Measurements from ENCODE around the gene HDDC3. TPM values are rescaled to one million over a fixed set of nuclear protein-coding genes. Genes with fewer than 3 reads are reported as not detected.

The HDDC3 gene
- total and polyA plus RNA-seq, 9 of the 15 experiments (the other 6 are each of a cell fraction or from before 2014, with no cell fraction given): 14.9 to 55.8 (median 36.9) TPM

- DNase-seq (ENCODE audit: extremely low read depth in 1 of 4, low spot score in 3 of 4) (no peak), FAIRE-seq (no peak), ATAC-seq (no peak)
- Histone ChIP-seq H3K9ac (ENCODE audit: insufficient read depth in 1 of 2, low read depth in 2 of 2, low read length in 2 of 2) (peak overlapping the region in 1 of 2 experiments; percentile 84; a peak in 2 of 4 replicates), H4K20me1 (replicated peaks; ENCODE audit: control insufficient read depth, insufficient read depth, low read length) (no peaks in the 10 kb centered on the region), H2AFZ (ENCODE audit: low read depth, low read length) (peak overlapping the region; percentile 41; the same call in 1 of the 2 replicates), H3K4me3 (no peak overlapping the region), H3K27me3 (ENCODE audit: control insufficient read depth in 2 of 2, insufficient read depth in 2 of 2, low read length in 2 of 2) (no peaks in the 10 kb centered on the region), H3K4me2 (ENCODE audit: insufficient read depth, low read length) (no peak overlapping the region), H3K27ac (ENCODE audit: extremely low read depth, low read depth, low read length) (no peak overlapping the region), H3K36me3 (ENCODE audit: control insufficient read depth, insufficient read depth, low read length) (no peaks in the 10 kb centered on the region), H3K9me3 (replicated peaks; ENCODE audit: control insufficient read depth, insufficient read depth, low read depth, low read length) (no peaks in the 10 kb centered on the region), H3K4me1 (replicated peaks in 1 of 2; ENCODE audit: control insufficient read depth in 2 of 2, insufficient read depth in 2 of 2, low read length in 2 of 2) (peaks cover 10 to 71% of the 10 kb centered on the region in 2 experiments; a peak in 4 of 5 replicates), H3K9me1 (ENCODE audit: control insufficient read depth, insufficient read depth, low read length) (no peaks in the 10 kb centered on the region), H3K79me2 (ENCODE audit: control insufficient read depth, insufficient read depth, low read length) (no peaks in the 10 kb centered on the region)
- no TSS peak for BruUV-seq (replicated peaks)
- CTCF ChIA-PET (ENCODE audit: low intra/inter-chr PET ratio): interaction anchor here (0.6 kb wide), 1 partner anchor 71 kb away, joined by 3 read pairs; no protein-coding TSS in a partner anchor
- intact Hi-C loops (cut with micrococcal nuclease) (loop anchor here (5.0 to 10.0 kb wide), 4 partner anchors 72 to 565 kb away; no protein-coding TSS in a partner anchor), in situ Hi-C loops (cut with MboI) (loop anchor here (5.0 to 10.0 kb wide), 3 partner anchors 242 to 575 kb away; no protein-coding TSS in a partner anchor)
- WGBS (ENCODE audit: insufficient coverage, low coverage, missing lambda C conversion rate): 53% methylated on average over 17 of the region's 18 CpGs
- POLR2A ChIA-PET: interaction anchor here (0.8 to 2.9 kb wide), 4 partner anchors 8 to 15 kb away, joined by 3 to 12 read pairs (median 4); partner anchors contain the start of gene MAN2A2
- TF ChIP-seq BHLHE40 (IDR thresholded peaks at IDR 0.05; ENCODE audit: low read length) (peak; percentile 63), EZH2 (IDR thresholded peaks at IDR 0.05; ENCODE audit: borderline replicate concordance, low read depth, low read length) (no peak), HDAC1 (IDR thresholded peaks at IDR 0.05) (0 out of 4 replicates have a peak, but pooled peaks of 1 of the 2 experiments have one; percentile 21), FOSL1 (tag; conservative IDR thresholded peaks at IDR 0.05) (0 out of 2 replicates have a peak, but pooled peaks have one; percentile 13), ATF6 (CRISPR knock-in tag; IDR thresholded peaks at IDR 0.05) (no peak), SREBF1 (IDR thresholded peaks at IDR 0.05; ENCODE audit: borderline replicate concordance, low read depth, low read length) (no peak), FIP1L1 (IDR thresholded peaks at IDR 0.05; ENCODE audit: low read depth, low read length, poor library complexity, severe bottlenecking) (no peak), RBM22 (IDR thresholded peaks at IDR 0.05; ENCODE audit: low read depth, low read length, poor library complexity, severe bottlenecking) (no peak), SMAD3 (CRISPR knock-in tag; conservative IDR thresholded peaks at IDR 0.05) (no peak), CBFA2T2 (conservative IDR thresholded peaks at IDR 0.05) (peak; percentile 28; the same call in 1 of the 2 replicates), MLX (CRISPR knock-in tag; conservative IDR thresholded peaks at IDR 0.05) (no peak)
- TF ChIP-seq, protein P1, sequence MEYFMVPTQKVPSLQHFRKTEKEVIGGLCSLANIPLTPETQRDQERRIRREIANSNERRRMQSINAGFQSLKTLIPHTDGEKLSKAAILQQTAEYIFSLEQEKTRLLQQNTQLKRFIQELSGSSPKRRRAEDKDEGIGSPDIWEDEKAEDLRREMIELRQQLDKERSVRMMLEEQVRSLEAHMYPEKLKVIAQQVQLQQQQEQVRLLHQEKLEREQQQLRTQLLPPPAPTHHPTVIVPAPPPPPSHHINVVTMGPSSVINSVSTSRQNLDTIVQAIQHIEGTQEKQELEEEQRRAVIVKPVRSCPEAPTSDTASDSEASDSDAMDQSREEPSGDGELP (CRISPR knock-in tag; IDR thresholded peaks at IDR 0.05; ENCODE audit: borderline replicate concordance): peak; percentile 64; the same call in 1 of the 2 replicates
- TF ChIP-seq, protein P2, sequence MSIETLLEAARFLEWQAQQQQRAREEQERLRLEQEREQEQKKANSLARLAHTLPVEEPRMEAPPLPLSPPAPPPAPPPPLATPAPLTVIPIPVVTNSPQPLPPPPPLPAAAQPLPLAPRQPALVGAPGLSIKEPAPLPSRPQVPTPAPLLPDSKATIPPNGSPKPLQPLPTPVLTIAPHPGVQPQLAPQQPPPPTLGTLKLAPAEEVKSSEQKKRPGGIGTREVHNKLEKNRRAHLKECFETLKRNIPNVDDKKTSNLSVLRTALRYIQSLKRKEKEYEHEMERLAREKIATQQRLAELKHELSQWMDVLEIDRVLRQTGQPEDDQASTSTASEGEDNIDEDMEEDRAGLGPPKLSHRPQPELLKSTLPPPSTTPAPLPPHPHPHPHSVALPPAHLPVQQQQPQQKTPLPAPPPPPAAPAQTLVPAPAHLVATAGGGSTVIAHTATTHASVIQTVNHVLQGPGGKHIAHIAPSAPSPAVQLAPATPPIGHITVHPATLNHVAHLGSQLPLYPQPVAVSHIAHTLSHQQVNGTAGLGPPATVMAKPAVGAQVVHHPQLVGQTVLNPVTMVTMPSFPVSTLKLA (conservative IDR thresholded peaks at IDR 0.05): 0 out of 4 replicates have a peak, but pooled peaks of 1 of the 2 experiments have one; percentile 34
- TF ChIP-seq, protein P3, sequence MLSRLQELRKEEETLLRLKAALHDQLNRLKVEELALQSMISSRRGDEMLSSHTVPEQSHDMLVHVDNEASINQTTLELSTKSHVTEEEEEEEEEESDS (CRISPR knock-in tag; IDR thresholded peaks at IDR 0.05): no peak
- TF ChIP-seq, protein P4, sequence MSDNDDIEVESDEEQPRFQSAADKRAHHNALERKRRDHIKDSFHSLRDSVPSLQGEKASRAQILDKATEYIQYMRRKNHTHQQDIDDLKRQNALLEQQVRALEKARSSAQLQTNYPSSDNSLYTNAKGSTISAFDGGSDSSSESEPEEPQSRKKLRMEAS (CRISPR knock-in tag; IDR thresholded peaks at IDR 0.05): peak; percentile 74
These were observed 43.0 kb downstream of the HDDC3 start for GRCh38 chr15:90889313-90889730.
